Measurements from ENCODE around the gene PTPRN2. TPM values are rescaled to one million over a fixed set of nuclear protein-coding genes. Genes with fewer than 3 reads are reported as not detected.

Gene PTPRN2
- total RNA-seq, 4 donors from 2014 or later = 14.9 to 34.3 (median 21.3) TPM

GRCh38 chr7:158000160-158000559, 587.5 kb downstream of the PTPRN2 start:
- H3K4me3 ChIP-seq = no peak overlapping the region
- H3K36me3 ChIP-seq = no peaks in the 10 kb centered on the region
- no peak for DNase-seq
- H3K9me3 ChIP-seq = peaks cover 0 to 3% (median 0%) of the 10 kb centered on the region in 4 donors
- H3K27me3 ChIP-seq = no peaks in the 10 kb centered on the region
- H3K4me1 ChIP-seq = no peaks in the 10 kb centered on the region
- TF ChIP-seq CTCF (IDR thresholded peaks at IDR 0.05) (no peak), POLR2A (IDR thresholded peaks at IDR 0.05) (no peak)
- H3K27ac ChIP-seq = no peak overlapping the region

- no peak for TF ChIP-seq CTCF (IDR thresholded peaks at IDR 0.05)
- TF ChIP-seq POLR2A (IDR thresholded peaks at IDR 0.05) = no peak
- no peak overlapping the region for H3K27ac ChIP-seq
- DNase-seq = peak in 1 of 3 donors; percentile 4
- peaks cover 0 to 3% (median 0%) of the 10 kb centered on the region in 4 donors for H3K9me3 ChIP-seq
- no peak overlapping the region for H3K4me3 ChIP-seq
- H3K4me1 ChIP-seq = no peaks in the 10 kb centered on the region
- no peaks in the 10 kb centered on the region for H3K27me3 ChIP-seq
- H3K36me3 ChIP-seq = no peaks in the 10 kb centered on the region
These were observed 588.6 kb downstream of the PTPRN2 start for GRCh38 chr7:157998884-157999552.

GRCh38 chr7:157997471-157997870, 590.2 kb downstream of the PTPRN2 start:
- DNase-seq = peak in 1 of 3 donors; percentile 10
- Histone ChIP-seq H3K36me3 (no peaks in the 10 kb centered on the region), H3K4me3 (no peak overlapping the region), H3K4me1 (no peaks in the 10 kb centered on the region), H3K27ac (no peak overlapping the region), H3K9me3 (peaks cover 0 to 3% (median 0%) of the 10 kb centered on the region in 4 donors), H3K27me3 (no peaks in the 10 kb centered on the region)
- no peak for TF ChIP-seq POLR2A (IDR thresholded peaks at IDR 0.05)
- no peak for TF ChIP-seq CTCF (IDR thresholded peaks at IDR 0.05)

- DNase-seq = peak in 1 of 3 donors; percentile 27
- no peak for TF ChIP-seq POLR2A (IDR thresholded peaks at IDR 0.05)
- no peaks in the 10 kb centered on the region for H3K4me1 ChIP-seq
- H3K36me3 ChIP-seq = no peaks in the 10 kb centered on the region
- no peak overlapping the region for H3K27ac ChIP-seq
- H3K4me3 ChIP-seq = no peak overlapping the region
- peaks cover 0 to 3% (median 0%) of the 10 kb centered on the region in 4 donors for H3K9me3 ChIP-seq
- H3K27me3 ChIP-seq = no peaks in the 10 kb centered on the region
These were observed 590.6 kb downstream of the PTPRN2 start for GRCh38 chr7:157997080-157997440.

- TF ChIP-seq CTCF (IDR thresholded peaks at IDR 0.05) (no peak), POLR2A (IDR thresholded peaks at IDR 0.05) (no peak)
- no peak overlapping the region for H3K27ac ChIP-seq
- H3K36me3 ChIP-seq = no peaks in the 10 kb centered on the region
- H3K4me3 ChIP-seq = no peak overlapping the region
- H3K4me1 ChIP-seq = no peaks in the 10 kb centered on the region
- H3K27me3 ChIP-seq = no peaks in the 10 kb centered on the region
- peak in 1 of 3 donors; percentile 22 for DNase-seq
- peaks cover 0 to 3% (median 0%) of the 10 kb centered on the region in 4 donors for H3K9me3 ChIP-seq
These were observed 591.1 kb downstream of the PTPRN2 start for GRCh38 chr7:157996359-157997079.

- TF ChIP-seq POLR2A (IDR thresholded peaks at IDR 0.05) = no peak
- TF ChIP-seq CTCF (IDR thresholded peaks at IDR 0.05) = no peak
- no peak for DNase-seq
- no peaks in the 10 kb centered on the region for H3K36me3 ChIP-seq
- no peak overlapping the region for H3K4me3 ChIP-seq
- peaks cover 0 to 3% (median 0%) of the 10 kb centered on the region in 4 donors for H3K9me3 ChIP-seq
- H3K4me1 ChIP-seq = no peaks in the 10 kb centered on the region
- H3K27me3 ChIP-seq = no peaks in the 10 kb centered on the region
- H3K27ac ChIP-seq = no peak overlapping the region
These were observed 591.8 kb downstream of the PTPRN2 start for GRCh38 chr7:157995815-157996214.
